GM23248 (cell line): ENCODE results near the gene IL12RB1.

Source experiments
- EZH2 ChIP-seq: fragments of 200-600 bp; sonication (generic); IDR thresholded peaks from 2 replicates; pipeline ENCODE4 v1.6.1; 2018; ENCODE audit warnings: antibody characterized with exemption, mild to moderate bottlenecking; ENCODE audit not compliant: insufficient read depth, poor library complexity, severe bottlenecking
- EZH2phosphoT487 ChIP-seq: fragments of 200-600 bp; sonication (generic); IDR thresholded peaks from 2 replicates; pipeline ENCODE4 v1.6.1; 2018; ENCODE audit warnings: antibody characterized with exemption, moderate library complexity, mild to moderate bottlenecking, low read depth; ENCODE audit not compliant: insufficient read depth

DNA sequence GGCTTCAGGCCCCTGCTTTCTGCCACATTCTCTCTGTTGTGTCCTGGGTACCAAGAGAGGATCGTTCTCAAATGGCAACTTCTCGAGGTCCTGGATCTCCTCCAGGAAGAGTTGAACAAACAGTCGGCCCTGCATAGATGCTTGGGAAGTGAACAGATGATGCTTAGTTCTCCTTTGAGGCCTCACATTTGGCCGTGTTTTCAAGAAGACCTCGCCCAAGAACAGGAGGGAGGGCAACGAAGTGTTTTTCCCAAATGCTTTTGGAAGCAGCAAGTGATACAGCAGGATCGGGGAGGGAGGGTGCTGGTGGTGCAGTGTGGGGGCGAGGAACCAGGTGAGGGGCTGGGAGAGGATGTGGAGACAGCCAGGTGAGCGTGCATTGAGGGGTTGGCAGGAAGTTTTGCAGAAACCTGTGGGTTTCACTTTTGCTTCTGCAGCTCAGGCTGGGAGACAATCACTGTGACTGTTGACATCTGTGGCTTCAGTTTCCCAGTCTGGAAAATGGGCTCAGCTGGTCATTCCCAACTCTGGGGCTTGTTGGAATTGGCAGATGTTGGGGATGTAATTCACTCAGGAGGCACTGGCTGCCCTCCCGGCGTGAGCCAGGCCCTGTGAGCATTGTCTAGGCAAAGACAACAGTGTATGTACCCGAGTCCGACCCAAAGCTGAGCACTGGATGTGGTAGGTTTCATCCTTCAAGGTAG lies 32.4 kb upstream of the IL12RB1 start:
- no peak for TF ChIP-seq EZH2phosphoT487
- no peak for TF ChIP-seq EZH2
